CD4-positive, alpha-beta T cell treated with Interleukin-6 for 4 hours (primary cell): ENCODE results near the gene POLR2E.

Experiments used
- DNase-seq: peaks from one replicate; pipeline ENCODE4 v3.0.0-alpha.2; 2020; ENCODE audit warnings: mixed read lengths

Gene POLR2E

DNA sequence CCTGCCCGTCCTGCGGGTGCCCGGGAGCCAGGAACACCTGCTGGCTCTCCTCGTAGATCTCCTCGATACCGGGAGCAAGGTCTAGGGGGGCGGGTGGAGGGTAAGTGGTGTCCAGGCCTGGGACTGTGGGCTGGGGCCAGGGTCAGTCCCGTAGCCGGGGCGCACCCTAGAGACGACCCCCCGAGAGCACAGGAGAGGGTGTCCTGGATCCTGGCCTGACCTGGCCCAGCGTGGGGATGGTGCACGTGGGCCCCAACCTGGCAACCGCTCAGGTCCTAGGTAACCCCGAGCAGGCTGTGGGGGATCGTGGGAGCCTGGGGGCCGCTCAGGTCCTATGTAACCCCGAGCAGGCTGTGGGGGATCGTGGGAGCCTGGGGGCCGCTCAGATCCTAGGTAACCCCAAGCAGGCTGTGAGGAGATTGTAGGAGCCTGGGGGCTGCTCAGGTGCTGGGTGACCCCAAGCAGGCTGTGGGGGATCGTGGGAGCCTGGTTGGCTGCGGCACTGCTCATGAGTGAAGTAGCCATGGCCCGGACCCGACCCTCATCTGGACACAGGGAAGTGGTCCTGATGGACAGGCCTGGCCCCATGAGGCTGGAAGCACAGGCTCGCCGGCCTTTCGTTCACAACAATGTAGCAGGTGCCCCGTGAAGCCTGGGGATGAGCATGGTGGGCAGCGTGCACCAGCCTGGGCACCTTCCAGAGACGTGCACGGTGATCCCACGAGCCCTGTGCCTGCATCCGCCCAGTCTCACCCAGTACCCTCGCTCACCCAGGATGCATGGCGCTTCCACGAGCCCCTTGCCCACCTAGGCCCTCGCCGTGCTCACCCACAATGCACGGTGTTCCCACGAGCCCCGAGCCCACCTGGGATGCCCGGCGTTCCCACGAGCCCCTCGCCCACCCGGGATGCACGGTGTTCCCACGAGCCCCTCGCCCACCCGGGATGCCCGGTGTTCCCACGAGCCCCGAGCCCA is 14.8 kb upstream of the POLR2E start:
- no peak for DNase-seq

DNA sequence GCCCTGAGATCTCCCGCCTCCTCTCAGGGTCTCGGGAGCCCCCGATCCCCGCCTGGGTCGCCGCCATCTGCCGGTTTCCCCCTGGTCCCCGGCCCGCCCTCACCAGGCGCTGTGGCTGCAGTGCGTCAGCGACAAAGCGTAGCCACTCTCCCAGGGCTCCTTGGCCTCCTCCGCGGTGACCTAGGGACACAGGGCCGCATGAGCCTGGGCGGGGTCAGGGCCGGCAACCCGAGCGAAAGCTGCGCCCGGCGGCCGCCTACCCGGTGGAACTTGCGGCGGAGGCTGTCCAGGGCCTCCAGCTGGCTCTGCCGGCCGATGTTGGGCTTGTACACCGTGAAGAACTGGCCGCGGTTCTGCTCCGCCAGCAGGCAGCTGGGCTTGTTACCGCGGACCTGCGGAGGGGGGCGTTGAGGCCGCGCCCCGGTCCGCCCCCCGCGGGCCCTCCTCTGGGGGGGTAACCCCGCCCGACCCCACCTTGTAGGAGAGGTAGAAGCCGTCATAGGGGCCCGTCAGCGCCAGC is 13.9 kb upstream of the POLR2E start:
- DNase-seq, result no peak

DNA sequence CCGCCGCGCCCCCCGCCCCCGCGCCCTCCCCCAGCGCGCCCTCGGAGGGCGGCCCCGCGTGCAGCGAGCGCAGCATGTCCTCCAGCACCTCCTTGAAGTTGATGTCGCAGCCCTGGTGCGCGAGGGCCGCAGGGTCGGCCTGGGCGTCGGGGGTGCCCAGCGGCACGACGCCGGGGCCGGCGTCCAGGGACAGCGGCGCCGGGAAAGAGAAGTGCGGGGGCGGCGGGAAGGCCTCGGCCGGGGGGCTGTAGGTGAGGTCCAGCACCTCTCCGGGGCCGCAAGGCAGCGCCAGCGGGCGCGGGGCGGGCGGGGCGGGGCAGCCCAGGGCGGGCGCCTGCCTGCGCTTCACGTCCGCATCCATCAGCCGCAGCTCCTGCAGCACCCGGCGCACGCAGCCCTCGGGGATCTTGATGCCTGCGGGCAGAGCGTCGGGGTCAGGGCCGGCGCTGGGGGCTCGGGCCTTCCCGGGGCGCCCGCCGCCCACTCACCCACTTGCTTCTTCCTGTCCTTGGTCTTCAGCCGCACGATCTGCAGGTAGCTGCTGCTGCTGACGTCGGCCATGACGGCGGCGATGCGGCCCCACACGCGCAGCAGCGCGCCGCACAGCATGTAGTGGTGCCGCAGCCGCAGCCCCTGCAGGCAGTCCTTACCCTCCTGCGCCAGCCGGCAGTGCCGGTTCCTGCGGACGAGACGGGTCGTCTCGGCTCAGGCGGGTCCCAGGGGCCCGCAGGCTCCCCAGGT is 13.3 kb upstream of the POLR2E start:
- DNase-seq, result no peak

DNA sequence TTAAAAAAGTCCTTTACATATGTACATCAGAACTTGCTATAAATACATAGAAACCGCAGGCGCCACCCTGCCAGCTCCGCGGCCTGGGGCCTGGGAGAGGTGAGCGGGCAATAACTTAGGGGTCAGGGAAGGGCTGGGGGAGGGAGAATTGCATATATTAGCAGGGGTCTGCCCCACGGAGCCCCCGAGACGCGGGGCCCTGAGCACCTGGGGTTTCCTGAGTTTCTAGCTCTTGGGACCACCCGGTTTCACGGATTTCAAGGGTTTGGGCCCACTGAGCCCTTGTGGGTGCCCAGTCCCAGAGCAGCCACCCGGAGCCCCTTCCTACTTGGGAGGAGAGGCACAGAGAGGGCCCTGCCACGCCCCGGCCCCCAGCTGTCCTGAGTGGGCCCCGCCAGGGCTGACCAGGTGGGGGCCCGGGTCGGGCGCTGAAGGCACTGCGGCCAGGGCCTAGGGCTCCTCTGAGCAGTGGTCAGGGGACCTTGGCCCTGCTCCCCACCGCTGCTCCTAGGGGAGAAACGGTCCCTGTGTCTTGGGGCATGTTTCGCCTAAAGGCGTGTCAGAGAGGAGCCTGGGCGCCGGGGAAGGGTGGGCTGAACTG is 12.6 kb upstream of the POLR2E start:
- no peak for DNase-seq

DNA sequence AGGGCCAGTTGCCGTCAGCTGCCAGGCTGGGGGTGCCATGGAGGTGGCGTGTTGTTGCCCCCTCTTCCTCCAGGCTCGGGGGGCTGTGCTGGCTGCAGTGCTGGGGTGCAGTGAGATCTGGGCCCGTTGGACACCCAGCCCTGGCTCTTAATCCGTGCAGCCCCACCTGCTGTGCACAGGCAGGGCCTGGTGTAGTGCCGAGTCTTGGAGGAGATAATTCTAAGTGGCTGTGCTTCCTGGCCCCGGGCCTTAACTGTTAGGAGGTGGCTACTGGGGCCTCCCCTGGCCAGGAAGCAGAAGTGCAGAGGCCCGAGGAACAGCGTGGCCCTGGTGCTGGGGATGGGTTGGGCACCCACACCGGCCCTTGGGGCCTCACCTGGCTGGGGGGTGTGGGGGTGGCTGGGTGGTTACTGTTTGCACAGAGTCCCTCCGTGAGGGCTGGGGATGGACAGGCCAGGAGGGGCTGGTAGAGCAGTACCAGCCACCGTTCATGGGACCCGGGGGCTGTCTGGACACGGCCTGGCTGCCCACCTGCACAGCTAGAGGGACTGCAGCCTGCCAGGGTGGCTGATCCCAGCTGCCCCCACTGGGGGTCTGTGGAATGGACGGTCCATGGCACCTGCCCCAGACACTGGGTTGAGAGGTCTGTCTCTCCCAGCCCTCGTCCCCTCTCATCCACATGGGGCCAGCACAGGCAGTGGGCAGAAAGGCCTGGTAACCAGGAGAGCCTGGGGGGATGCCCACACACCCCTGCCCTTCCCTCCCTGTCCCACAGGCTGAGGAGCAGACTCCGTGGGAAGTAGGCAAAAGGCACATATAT is 11.9 kb upstream of the POLR2E start:
- no peak for DNase-seq

DNA sequence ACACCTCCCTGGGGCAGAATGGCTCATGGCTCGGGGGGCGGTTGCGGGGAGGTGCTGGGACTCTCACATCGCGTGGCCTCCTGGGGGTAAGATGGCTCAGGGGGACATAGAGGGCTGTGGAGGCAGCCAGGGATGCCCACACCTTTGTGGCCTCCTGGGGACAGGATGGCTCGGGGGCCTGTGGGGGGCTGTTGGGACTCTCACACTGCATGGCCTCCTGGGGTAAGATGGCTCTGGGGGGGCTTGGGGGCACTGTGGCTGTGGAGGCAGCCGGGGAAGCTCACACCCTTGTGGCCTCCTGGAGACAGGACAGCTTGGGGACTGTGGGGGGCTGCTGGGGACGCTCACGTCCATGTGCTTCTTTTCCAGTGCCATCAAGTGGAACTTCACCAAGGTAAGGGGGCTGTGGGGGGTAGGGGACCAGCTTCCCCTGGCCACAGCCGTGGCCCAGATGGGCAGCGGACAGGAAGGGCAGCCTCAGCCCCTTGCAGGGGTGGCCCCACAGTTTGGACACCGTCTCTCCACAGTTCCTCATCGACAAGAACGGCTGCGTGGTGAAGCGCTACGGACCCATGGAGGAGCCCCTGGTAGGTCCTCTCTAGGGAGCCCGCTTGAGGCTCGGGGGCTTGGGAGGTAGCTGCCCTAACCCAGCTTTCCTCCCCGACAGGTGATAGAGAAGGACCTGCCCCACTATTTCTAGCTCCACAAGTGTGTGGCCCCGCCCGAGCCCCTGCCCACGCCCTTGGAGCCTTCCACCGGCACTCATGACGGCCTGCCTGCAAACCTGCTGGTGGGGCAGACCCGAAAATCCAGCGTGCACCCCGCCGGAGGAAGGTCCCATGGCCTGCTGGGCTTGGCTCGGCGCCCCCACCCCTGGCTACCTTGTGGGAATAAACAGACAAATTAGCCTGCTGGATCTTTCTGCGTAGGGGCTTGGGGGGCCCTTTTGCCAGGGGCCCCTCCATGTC is 11.0 kb upstream of the POLR2E start:
- peak; percentile 30 for DNase-seq

DNA sequence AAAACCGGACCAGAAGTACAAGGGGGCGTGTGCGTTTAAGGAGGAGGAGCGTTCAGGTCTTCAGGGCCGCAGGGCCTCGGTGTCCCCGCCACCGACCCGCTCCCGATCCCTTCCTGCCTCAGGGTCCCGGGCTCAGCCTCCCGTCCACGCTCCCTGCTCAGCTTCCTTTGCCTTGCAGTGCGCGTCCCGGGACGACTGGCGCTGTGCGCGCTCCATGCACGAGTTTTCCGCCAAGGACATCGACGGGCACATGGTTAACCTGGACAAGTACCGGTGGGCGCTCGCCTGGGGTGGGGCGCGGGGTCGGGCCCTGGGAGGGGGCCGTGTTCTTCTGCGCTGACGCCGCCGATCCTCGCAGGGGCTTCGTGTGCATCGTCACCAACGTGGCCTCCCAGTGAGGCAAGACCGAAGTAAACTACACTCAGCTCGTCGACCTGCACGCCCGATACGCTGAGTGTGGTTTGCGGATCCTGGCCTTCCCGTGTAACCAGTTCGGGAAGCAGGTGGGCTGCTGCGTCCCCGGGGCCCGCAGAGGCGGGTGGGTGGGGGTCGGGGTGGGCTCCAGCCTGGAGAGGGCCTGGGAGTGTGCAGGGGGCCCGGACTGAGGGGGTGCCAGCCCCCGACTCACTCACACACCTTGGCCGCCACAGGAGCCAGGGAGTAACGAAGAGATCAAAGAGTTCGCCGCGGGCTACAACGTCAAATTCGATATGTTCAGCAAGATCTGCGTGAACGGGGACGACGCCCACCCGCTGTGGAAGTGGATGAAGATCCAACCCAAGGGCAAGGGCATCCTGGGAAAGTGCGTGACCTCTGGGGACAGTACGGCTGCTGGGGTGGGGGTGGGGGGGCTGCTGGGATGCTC is 10.1 kb upstream of the POLR2E start:
- DNase-seq, result no peak

DNA sequence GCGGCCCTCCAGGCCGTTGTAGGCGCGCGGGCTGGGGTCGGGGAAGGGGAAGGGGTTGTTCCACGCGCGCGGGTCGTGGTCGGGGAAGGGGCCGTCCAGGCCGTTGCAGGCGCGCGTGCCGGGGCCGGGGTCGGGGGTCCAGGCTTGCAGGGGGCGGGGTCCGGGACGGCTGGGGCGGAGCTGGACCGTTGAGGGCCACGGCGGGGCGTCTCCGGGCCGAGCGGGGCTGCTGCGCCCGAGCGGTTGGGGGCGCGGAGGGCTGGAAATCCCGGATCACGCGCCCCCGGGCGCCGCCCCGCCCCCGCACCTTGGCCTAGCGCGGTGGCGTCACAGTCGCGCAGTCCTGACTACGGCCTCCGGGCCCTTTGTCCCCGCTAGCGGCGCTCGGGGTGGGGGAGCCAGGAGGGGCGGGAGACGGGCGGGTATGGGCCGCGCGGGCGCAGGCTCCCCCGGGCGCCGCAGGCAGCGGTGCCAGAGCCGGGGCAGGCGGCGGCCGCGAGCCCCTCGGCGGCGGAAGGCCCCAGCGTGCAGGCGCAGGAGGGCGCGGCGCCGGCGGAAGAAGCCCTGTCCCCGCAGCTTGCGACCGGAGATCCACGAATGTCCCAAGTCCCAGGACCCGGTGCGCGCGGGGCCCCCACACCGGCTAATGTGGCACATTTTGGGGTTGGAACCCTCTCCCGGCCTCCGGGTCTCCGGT is 9.3 kb upstream of the POLR2E start:
- peak; percentile 65 for DNase-seq

DNA sequence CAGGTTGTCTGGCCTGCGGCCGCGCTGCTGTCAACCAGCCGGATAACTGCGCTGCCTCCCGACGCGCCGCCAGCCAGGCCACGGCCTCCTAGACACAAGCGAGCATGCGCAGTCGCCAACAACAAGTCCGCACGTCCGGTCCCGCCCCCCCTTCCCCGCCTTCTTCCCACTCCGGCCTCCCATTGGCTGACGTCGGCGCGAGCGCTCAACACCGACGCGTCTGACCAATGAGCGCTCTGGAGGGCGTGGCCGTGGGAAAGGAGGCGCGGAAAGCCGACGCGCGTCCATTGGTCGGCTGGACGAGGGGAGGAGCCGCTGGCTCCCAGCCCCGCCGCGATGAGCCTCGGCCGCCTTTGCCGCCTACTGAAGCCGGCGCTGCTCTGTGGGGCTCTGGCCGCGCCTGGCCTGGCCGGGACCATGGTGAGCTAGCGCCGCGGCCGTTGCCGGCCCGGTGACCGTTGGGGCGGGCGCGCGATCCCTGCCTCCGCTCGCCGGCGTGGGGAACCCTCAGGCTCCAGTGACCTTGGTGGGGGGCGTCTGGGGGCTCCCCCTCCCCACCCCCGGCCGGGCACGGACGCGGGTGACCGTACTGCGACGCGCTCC is 8.6 kb upstream of the POLR2E start, which contains the start of gene GPX4:
TSS of gene GPX4 (plus strand) at position 287 of the 603 bp plus-strand sequence. CDS start at position 337, 50 bp downstream.
- DNase-seq, result peak; percentile 100

DNA sequence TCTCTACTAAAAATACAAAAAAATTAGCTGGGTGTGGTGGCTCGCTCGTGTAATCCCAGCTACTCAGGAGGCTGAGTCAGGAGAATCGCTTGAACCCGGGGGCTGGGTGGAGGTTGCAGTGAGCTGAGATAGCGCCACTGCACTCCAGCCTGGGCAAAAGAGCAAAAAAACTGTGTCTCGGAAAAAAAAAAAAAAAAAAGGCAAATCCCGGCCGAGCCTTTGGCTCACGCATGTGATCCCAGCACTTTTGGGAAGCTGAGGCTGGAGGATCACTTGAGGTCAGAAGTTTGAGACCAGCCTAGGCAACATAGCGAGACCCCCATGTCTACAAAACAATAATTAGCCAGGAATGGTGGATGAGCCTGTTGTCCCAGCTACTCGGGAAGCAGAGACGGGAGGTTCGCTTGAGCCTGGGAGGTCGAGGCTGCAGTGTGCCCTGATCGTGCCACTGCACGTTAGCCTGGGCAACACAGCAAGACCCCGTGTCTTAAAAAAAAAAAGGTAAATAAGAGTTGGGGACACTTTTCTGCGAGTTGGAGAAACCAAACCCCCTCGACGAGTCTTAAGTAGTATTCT is 8.0 kb upstream of the POLR2E start:
- DNase-seq, result no peak

DNA sequence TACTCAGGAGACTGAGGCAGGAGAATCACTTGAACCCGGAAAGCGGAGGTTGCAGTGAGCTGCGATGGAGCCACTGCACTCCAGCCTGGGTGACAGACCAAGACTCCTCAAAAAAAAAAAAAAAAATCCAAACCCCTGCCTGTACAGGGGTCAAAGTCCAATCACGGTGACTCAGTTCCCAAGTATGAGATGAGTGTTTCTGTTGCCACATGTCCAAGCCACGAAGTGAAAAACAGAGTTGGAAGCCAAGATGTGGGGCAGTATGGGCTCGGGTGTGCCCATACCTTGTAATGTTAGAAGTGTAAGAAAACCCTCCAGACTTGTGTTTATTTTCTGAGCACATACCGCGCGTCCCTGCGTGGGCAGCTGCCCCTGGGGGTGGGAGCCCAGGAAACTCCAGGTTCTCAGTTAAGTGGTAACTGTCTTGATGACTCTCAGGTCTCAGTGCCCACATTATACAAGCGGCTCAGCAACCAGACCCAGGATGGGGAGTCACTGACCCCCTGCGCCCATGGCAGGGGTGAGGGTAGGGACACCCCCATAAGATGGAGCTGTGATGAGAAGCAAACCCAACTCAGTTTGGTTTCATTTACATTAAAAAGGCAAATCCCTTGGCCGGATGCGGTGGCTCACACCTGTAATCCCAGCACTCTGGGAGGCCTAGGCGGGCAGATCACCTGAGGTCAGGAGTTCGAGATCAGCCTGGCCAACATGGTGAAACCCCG is 7.4 kb upstream of the POLR2E start:
- peak; percentile 36 for DNase-seq

DNA sequence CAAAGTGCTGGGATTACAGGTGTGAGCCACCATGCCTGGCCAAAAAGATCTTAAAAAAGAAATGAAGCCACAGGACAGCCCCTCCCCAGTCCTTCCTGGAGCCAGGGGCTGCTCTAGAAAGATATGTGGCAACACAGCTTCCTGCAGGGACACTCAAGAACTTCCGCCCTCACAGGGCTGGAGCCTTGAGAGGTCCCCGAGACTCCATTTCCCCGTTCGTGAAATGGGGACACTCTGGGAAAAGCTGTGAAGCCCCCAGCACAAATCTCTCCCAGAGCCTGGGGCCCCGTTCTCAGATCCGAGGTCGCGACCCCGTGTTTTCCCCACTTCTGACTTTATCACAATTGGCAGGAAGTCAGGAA is 6.1 kb upstream of the POLR2E start:
- peak; percentile 34 for DNase-seq

DNA sequence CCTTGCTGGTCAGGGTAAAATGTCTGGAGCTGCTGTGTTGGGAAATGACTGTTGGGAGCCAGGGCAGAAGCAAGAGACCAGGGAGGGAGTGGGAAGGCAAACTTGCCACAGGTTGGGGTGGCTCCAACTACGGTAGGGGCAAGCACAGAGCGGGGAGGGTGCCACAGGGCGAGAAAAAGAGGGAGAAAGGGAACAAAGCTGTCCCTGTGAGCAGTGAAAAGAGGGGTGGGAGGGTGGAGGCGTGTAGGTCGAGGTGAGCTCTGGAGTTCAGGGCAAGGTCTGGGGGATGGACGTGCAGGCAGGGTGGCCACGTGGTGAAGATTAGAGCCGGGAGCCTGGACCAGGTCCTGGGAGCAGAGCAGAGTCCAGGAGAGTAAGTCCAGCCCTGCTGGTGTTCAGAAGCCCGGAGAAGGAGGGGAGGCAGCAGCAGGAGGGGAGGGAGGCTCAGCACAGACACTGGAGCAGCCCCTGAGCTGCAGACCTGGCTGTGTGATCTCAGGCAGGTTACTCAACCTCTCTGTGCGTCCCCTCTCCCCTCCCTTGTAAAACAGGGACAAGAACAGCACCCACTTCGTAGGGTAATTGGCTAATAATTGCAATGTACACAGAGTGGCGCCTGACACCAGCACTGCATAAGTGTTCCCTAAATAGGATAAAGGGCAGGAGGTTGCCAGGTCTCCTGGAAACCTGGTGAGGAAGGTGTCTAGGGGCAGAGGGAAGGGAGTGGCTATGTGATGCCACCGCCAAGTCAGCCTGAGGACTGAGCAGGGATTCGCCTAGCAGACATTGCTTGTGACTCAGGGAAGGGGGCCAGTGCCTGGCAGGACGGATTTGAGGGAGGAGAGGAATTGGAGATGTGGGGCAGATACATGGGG is 3.2 kb upstream of the POLR2E start:
- no peak for DNase-seq

DNA sequence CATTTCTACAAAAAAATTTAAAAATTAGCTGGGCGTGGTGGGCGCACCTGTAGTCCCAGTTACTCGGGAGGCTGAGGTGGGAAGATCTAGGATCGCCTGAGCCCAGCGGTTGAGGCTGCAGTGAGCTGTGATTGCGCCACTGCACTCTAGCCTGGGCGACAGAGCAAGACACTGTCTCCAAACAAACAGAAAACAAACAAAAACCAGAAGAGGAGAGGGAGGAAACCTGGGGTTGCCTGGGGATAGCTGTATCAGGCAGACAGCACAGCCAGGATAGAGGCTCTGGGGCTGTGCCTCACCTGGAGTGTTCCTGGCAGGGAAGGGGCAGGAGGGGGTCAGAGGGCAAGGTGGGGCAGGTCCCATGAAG is 2.6 kb upstream of the POLR2E start:
- no peak for DNase-seq

DNA sequence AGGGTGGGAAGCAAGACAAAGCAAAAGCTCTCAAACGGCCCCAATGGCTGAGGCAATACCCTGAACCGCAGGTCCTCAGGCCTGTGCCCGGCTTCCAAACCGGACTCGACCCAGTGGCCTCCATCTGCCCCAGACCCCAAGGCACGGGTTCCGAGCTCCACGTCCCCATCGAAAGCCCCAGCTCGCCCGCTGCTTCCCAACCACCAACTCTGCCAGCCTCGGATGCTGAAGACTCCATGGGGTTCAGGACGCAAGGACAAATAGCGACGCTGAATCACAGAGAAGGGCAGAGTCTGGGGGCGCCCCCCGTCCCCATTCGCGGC is 559 bp downstream of the POLR2E start:
- peak; percentile 24 for DNase-seq

DNA sequence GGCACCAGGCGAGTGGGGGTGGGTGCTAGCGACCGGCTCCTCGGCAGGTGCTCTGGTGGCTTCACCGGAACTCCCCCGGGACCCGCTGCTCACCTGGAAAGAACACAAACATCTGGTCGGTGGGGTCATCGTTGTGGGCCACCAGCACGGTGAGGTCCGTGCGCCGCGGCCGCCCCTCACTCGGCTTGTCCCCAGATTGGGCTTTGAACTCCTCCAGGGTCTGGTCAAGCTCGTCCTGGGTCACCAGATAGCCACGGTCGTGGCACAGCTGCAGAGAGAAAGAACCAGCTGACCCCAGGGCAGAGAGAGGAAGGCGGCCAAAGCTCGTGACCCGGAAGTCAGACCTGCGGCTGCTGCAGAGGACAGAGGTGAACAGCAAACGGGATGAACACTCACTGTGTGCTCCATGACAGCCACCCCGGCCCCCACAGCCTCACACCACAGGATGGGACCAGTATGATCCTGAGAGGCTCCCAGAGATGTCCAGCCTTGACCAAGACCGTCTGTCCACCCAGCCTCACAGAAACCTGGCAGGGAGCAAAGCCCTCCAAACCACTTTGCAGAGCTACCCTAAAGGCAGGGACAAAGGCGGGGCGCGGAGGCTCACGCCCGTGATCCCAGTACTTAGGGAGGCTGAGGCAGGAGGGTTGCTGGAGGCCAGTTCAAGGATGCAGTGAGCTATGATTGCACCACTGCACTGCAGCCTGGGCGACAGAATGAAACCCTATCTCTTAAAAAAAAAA is 1.2 kb downstream of the POLR2E start:
- no peak for DNase-seq
